ENCODE measurements around the gene VCL. TPM values are rescaled to one million over a fixed set of nuclear protein-coding genes. Genes with fewer than 3 reads are reported as not detected.

The VCL gene
- total RNA-seq, 2 experiments from 2014 or later: 15.6 to 18.5 TPM

GRCh38 chr10:73979809-73980433 lies 18.0 kb upstream of the VCL start:
- H3K4me1 Mint-ChIP-seq: peaks cover 7% of the 10 kb centered on the region
- ATAC-seq (ENCODE audit: low read depth): no peak
- H3K36me3 Mint-ChIP-seq: no peaks in the 10 kb centered on the region
- peaks cover 1% of the 10 kb centered on the region for H3K9me3 Mint-ChIP-seq
- no peak for DNase-seq
- POLR2A ChIA-PET: interaction anchor here (1.5 kb wide), 1 partner anchor 18 kb away, joined by 3 read pairs; the partner anchor contains the start of gene VCL
- peaks cover 32% of the 10 kb centered on the region for H3K27me3 Mint-ChIP-seq
- H3K4me3 Mint-ChIP-seq: no peak overlapping the region
- H3K27ac Mint-ChIP-seq: no peak overlapping the region

GRCh38 chr10:73981812-73982211 lies 16.1 kb upstream of the VCL start:
- H3K4me3 Mint-ChIP-seq: no peak overlapping the region
- H3K27me3 Mint-ChIP-seq: peaks cover 33% of the 10 kb centered on the region
- H3K9me3 Mint-ChIP-seq: no peaks in the 10 kb centered on the region
- H3K4me1 Mint-ChIP-seq: peaks cover 7% of the 10 kb centered on the region
- DNase-seq: no peak
- no peak for ATAC-seq (ENCODE audit: low read depth)
- H3K36me3 Mint-ChIP-seq: no peaks in the 10 kb centered on the region
- H3K27ac Mint-ChIP-seq: no peak overlapping the region
- POLR2A ChIA-PET: interaction anchor here (0.8 kb wide), 1 partner anchor 10 kb away, joined by 3 read pairs; no protein-coding TSS in a partner anchor

- Mint-ChIP-seq H3K4me3 (no peak overlapping the region), H3K36me3 (no peaks in the 10 kb centered on the region), H3K27me3 (peaks cover 34% of the 10 kb centered on the region), H3K9me3 (peaks cover 1% of the 10 kb centered on the region), H3K4me1 (peaks cover 7% of the 10 kb centered on the region), H3K27ac (no peak overlapping the region)
- POLR2A ChIA-PET: interaction anchor here (1.2 kb wide), 1 partner anchor 14 kb away, joined by 3 read pairs; the partner anchor contains the start of gene VCL
- DNase-seq (no peak), ATAC-seq (ENCODE audit: low read depth) (no peak)
These were observed 14.5 kb upstream of the VCL start for GRCh38 chr10:73983096-73984047.

- H3K9me3 Mint-ChIP-seq: peaks cover 1% of the 10 kb centered on the region
- H3K27ac Mint-ChIP-seq: no peak overlapping the region
- POLR2A ChIA-PET: no interaction called here
- DNase-seq: no peak
- peaks cover 27% of the 10 kb centered on the region for H3K4me1 Mint-ChIP-seq
- no peaks in the 10 kb centered on the region for H3K36me3 Mint-ChIP-seq
- no peak for ATAC-seq (ENCODE audit: low read depth)
- H3K4me3 Mint-ChIP-seq: no peak overlapping the region
- peaks cover 10% of the 10 kb centered on the region for H3K27me3 Mint-ChIP-seq
These were observed 8.2 kb upstream of the VCL start for GRCh38 chr10:73989594-73990150.

- Mint-ChIP-seq H3K4me3 (peak overlapping the region; percentile 61), H3K36me3 (no peaks in the 10 kb centered on the region), H3K27ac (peak overlapping the region; percentile 80)
These were observed 6.6 kb upstream of the VCL start for GRCh38 chr10:73991203-73991883.

GRCh38 chr10:73991884-73992245 lies 6.1 kb upstream of the VCL start:
- peaks cover 3% of the 10 kb centered on the region for H3K27me3 Mint-ChIP-seq
- POLR2A ChIA-PET: interaction anchor here (0.5 to 1.5 kb wide), 4 partner anchors 10 to 126 kb away, joined by 3 to 6 read pairs (median 3); no protein-coding TSS in a partner anchor
- H3K9me3 Mint-ChIP-seq: peaks cover 1% of the 10 kb centered on the region
- H3K4me1 Mint-ChIP-seq: peaks cover 29% of the 10 kb centered on the region
- DNase-seq: peak; percentile 81
- ATAC-seq (ENCODE audit: low read depth): peak; percentile 100
- H3K4me3 Mint-ChIP-seq: peak overlapping the region; percentile 61
- H3K36me3 Mint-ChIP-seq: no peaks in the 10 kb centered on the region
- peak overlapping the region; percentile 80 for H3K27ac Mint-ChIP-seq

More at GRCh38 chr10:73991203-73991883, 6.6 kb upstream of the VCL start:
- POLR2A ChIA-PET: interaction anchor here (1.0 to 1.5 kb wide), 3 partner anchors 10 to 126 kb away, joined by 3 to 6 read pairs (median 3); no protein-coding TSS in a partner anchor
- Mint-ChIP-seq H3K4me1 (peaks cover 29% of the 10 kb centered on the region), H3K27me3 (peaks cover 7% of the 10 kb centered on the region), H3K9me3 (peaks cover 1% of the 10 kb centered on the region)
- ATAC-seq (ENCODE audit: low read depth) (peak; percentile 8), DNase-seq (no peak)

- Mint-ChIP-seq H3K27ac (no peak overlapping the region), H3K4me3 (no peak overlapping the region), H3K9me3 (peaks cover under 1% of the 10 kb centered on the region), H3K4me1 (peaks cover 31% of the 10 kb centered on the region), H3K36me3 (no peaks in the 10 kb centered on the region), H3K27me3 (peaks cover 3% of the 10 kb centered on the region)
- DNase-seq: no peak
- no peak for ATAC-seq (ENCODE audit: low read depth)
- POLR2A ChIA-PET: interaction anchor here (1.2 kb wide), 1 partner anchor 596 kb away, joined by 3 read pairs; no protein-coding TSS in a partner anchor
These were observed 4.8 kb upstream of the VCL start for GRCh38 chr10:73992899-73993788.

GRCh38 chr10:73995035-73995358 lies 2.9 kb upstream of the VCL start:
- H3K4me1 Mint-ChIP-seq: peaks cover 42% of the 10 kb centered on the region
- POLR2A ChIA-PET: interaction anchor here (1.2 kb wide), 1 partner anchor 184 kb away, joined by 3 read pairs; no protein-coding TSS in a partner anchor
- H3K9me3 Mint-ChIP-seq: no peaks in the 10 kb centered on the region

GRCh38 chr10:73997461-73997786 lies 492 bp upstream of the VCL start:
- POLR2A ChIA-PET: interaction anchor here (0.6 to 1.5 kb wide), 5 partner anchors 10 to 193 kb away, joined by 3 to 5 read pairs (median 3); no protein-coding TSS in a partner anchor
- no peaks in the 10 kb centered on the region for H3K27me3 Mint-ChIP-seq
- H3K36me3 Mint-ChIP-seq: no peaks in the 10 kb centered on the region
- H3K9me3 Mint-ChIP-seq: no peaks in the 10 kb centered on the region
- ATAC-seq (ENCODE audit: low read depth): peak; percentile 73
- H3K4me1 Mint-ChIP-seq: peaks cover 29% of the 10 kb centered on the region
- H3K4me3 Mint-ChIP-seq: peak overlapping the region; percentile 98
- H3K27ac Mint-ChIP-seq: peak overlapping the region; percentile 96
- DNase-seq: no peak

More at GRCh38 chr10:73995035-73995358, 2.9 kb upstream of the VCL start:
- Mint-ChIP-seq H3K27ac (no peak overlapping the region), H3K36me3 (no peaks in the 10 kb centered on the region), H3K27me3 (no peaks in the 10 kb centered on the region), H3K4me3 (no peak overlapping the region)
- DNase-seq: no peak
- no peak for ATAC-seq (ENCODE audit: low read depth)

- H3K27me3 Mint-ChIP-seq: no peaks in the 10 kb centered on the region
- H3K4me3 Mint-ChIP-seq: peak overlapping the region; percentile 98
- POLR2A ChIA-PET: interaction anchor here (1.6 kb wide), 1 partner anchor 23 kb away, joined by 3 read pairs; no protein-coding TSS in a partner anchor
- no peaks in the 10 kb centered on the region for H3K9me3 Mint-ChIP-seq
- DNase-seq: peak; percentile 37
- H3K27ac Mint-ChIP-seq: peak overlapping the region; percentile 78
- peaks cover 23% of the 10 kb centered on the region for H3K4me1 Mint-ChIP-seq
- H3K36me3 Mint-ChIP-seq: no peaks in the 10 kb centered on the region
- no peak for ATAC-seq (ENCODE audit: low read depth)
These were observed 660 bp downstream of the VCL start for GRCh38 chr10:73998623-73998928.

- Mint-ChIP-seq H3K4me1 (peaks cover 22% of the 10 kb centered on the region), H3K27me3 (no peaks in the 10 kb centered on the region), H3K4me3 (peak overlapping the region; percentile 98), H3K36me3 (no peaks in the 10 kb centered on the region), H3K27ac (peak overlapping the region; percentile 78), H3K9me3 (no peaks in the 10 kb centered on the region)
- POLR2A ChIA-PET: interaction anchor here (0.6 to 1.6 kb wide), 3 partner anchors 11 to 50 kb away, joined by 3 read pairs; no protein-coding TSS in a partner anchor
- ATAC-seq (ENCODE audit: low read depth): no peak
- no peak for DNase-seq
These were observed 1.2 kb downstream of the VCL start for GRCh38 chr10:73998929-73999691.

Measured in activated naive CD8-positive, alpha-beta T cell treated with anti-CD3 and anti-CD28 coated beads, Interleukin-2, amount 10 ng/mL, durations not matched to agents 7 days and 5 days (primary cell).